HTERT RPE-1 (cell line): ENCODE results near the gene TULP1.

ENCODE experiments used
- in situ Hi-C: fragments of 300-500 bp; cut with MboI; formaldehyde crosslinking; loops from 4 replicates; pipeline ENCODE4 v1.14.3; 2020; ENCODE audit warnings: low sequenced_read_pairs

TULP1 gene

GRCh38 chr6:35484921-35485392 is 27.7 kb downstream of the TULP1 start:
- in situ Hi-C loops = no loop called here

- in situ Hi-C loops = no loop called here
Observed at GRCh38 chr6:35483893-35484645, 28.6 kb downstream of the TULP1 start.

GRCh38 chr6:35483490-35483889 is 29.2 kb downstream of the TULP1 start:
- in situ Hi-C loops = no loop called here

- in situ Hi-C loops = no loop called here
Observed at GRCh38 chr6:35483062-35483461, 29.6 kb downstream of the TULP1 start.

GRCh38 chr6:35481226-35481625 is 31.5 kb downstream of the TULP1 start:
- in situ Hi-C loops = no loop called here

DNA sequence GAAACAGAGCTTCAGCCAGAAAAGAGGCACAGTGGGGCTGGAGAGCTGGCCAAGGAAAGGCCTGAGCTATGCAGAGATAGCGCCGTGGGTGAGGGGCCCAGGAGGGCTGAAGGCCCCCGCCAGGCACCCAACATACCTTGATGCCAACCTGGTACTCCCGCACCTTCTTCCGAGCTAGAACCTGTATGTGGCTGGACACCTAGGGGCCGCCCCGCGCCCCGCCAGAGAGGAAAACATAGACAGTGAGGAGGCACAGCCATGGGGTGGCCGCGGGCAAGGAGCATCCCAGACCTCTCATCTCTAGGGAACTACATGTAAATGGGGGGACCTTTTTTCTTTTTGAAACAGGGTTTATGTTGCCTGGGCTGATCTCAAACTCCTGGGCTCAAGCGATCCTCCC is 32.5 kb downstream of the TULP1 start:
- in situ Hi-C loops = no loop called here

DNA sequence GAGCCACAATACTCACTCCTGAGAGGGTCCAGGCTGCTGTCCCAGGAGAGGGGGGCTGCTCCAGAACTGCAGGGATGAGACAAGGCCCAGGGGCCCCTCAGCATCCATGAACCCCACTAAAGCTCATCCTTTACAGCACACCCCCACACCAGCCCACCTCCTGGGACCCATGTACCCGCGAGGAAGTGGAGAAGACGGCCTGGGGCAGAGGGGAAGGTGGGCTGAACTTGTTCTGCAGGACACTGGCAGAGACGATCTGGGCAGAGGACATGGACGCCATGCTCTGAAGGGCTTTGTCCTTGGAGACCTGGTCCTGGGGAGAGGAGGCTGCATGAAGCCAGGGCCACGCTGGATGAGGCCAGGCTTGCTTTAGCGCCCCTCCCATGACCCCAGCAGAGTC is 34.4 kb downstream of the TULP1 start:
- in situ Hi-C loops = no loop called here

- in situ Hi-C loops = no loop called here
Observed at GRCh38 chr6:35477551-35478179, 35.0 kb downstream of the TULP1 start.

GRCh38 chr6:35477028-35477427 is 35.7 kb downstream of the TULP1 start:
- in situ Hi-C loops = no loop called here

- in situ Hi-C loops = no loop called here
Observed at GRCh38 chr6:35476004-35476403, 36.7 kb downstream of the TULP1 start.

DNA sequence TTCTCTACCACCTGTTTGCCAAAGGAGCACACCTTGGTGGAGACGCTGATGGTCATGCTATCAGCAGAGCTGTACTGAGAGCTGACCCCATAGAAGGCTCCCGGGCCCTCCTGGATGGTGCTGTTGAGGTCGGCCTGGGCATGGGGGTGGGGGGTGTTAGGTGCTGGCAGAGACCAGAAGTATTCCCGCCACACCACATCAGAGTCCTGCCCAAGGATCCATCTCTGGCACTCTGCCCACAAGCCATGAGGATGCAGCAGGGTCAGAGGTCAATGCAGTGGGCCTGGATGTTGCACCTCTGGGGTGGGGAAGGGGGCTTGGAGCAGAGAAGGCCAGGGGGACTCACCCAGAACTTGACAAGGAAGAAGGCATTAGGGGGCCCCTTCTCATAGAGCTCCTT is 37.1 kb downstream of the TULP1 start:
- in situ Hi-C loops = no loop called here

GRCh38 chr6:35474942-35475570 is 37.6 kb downstream of the TULP1 start:
- in situ Hi-C loops = no loop called here

DNA sequence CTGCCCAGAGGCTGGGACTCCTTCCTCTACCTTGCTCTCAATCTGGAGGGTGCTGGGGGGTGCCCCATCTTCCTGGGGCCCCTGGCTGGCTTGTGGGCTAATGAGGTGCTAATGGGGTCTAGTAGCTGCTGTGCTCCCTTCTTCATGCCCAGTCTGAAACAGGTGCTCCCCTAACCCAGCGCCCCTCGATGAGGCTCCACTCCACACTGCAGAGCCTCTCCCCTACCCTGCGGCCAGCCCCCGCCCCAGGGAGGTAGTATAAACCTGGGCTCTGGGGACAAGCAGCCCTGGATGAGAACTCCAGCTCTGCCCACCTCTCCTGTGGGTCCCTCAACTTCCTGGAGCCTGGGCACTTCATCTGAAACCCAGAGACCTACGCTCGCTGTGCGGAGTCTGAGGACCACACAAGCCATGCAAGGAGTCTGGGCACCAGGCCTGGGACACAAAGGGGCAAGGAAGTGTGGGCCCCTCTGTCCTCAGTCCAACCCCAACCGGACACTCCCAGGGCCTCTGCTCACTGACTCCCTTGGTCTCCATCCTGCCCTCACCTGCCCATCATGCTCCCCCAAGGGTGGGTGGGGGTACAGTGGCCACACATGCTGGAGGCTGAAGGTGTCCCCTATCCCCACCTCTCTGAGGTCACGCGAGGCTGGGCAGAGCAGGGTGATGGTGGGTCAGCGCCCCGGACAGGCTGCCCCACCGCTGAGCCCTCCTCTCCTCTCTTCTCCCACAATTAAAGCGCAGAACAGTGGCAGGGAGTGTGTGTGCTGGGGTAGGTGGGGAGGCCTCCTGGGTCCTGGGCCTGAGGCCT is 38.4 kb downstream of the TULP1 start:
- in situ Hi-C loops = no loop called here

DNA sequence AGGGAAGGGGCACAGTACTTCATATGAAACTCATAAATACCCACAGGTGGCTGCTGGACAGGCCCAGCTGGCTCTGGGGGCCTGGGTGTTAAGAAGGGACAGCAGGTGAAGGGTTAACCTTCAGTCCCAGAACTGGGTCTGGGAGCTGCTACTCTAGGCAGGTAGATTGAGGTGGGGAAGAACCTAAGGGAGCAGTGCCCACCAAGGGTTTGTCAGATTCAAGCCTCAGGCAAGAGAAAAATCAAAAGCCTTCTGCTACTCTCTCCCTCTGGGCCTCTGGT is 38.9 kb downstream of the TULP1 start:
- in situ Hi-C loops = no loop called here

DNA sequence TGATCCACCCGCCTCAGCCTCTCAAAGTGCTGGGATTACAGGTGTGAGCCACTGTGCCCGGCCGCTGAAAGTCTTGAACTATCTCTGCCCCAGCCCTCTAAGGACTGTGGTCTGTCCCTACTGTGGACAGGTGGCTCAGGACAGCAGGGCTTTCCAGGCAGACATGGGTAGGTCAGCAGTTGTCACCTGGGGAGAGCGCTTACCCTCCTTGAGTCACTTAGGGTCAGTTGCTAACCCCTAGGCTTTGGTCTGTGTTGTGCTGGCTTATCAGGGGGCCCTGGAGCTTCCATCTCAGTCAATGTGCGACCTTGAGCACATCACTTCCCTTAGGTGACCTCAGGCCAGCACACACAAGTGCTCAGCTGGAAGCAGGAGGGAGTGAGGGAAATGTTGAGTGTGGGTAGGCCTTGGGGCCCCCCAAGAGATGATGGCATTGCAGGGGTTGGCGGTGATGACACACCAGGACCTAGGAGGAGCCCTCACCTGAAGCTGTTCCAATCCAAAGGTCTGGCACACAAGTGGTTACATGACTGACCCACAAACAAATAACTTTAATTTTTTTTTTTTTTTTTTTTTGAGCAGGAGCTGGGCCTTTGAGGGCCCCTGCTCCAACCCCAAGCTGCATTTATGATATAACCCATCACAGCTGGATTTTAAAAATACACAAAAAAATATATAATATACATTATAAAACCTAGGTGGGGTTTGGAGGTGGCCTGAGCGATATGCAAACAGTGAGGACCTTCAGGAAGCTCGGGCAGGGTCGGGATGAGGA is 39.4 kb downstream of the TULP1 start:
- in situ Hi-C loops = no loop called here

GRCh38 chr6:35471836-35472345 is 40.8 kb downstream of the TULP1 start:
- in situ Hi-C loops = no loop called here

- in situ Hi-C loops = no loop called here
Observed at GRCh38 chr6:35470663-35471120, 42.0 kb downstream of the TULP1 start.

- in situ Hi-C loops = no loop called here
Observed at GRCh38 chr6:35469751-35470662, 42.7 kb downstream of the TULP1 start.

- in situ Hi-C loops = no loop called here
Observed at GRCh38 chr6:35468980-35469750, 43.5 kb downstream of the TULP1 start.
